Omental fat pad (tissue), 4 donors: ENCODE results near the gene SEPTIN1. TPM values are rescaled to one million over a fixed set of nuclear protein-coding genes. Genes with fewer than 3 reads are reported as not detected.
"Not testable (repeated sequence)": the region's sequence is repeated elsewhere in the genome, so short reads cannot be mapped to it uniquely, and the experiment has no call there.

Source experiments
- ATAC-seq: fragments of 150-250 bp; one replicate; pipeline ENCODE4 v1.9.1; 2016; ENCODE audit warnings: mild to moderate bottlenecking, moderate library complexity; ENCODE audit not compliant: low FRiP score
- DNase-seq: peaks from one replicate; pipeline ENCODE4 v3.0.0-alpha.2; 2019; ENCODE audit warnings: low spot score
- total RNA-seq, 4 donors: library from RNA; depleted of rRNA; stranded (reverse); fragments of >200 nt; gene quantifications; one replicate each; pipeline ENCODE4 v1.1.0, GENCODE V29; 2016
- TF ChIP-seq, protein P1 (sequence below), 3 donors: fragments of 450-650 bp; IDR thresholded peaks; one replicate each; pipeline ENCODE4 v1.5.1; 2016 to 2017; ENCODE audit warnings: antibody characterized with exemption in 3 of 3, mild to moderate bottlenecking in 3 of 3, moderate library complexity in 2 of 3

SEPTIN1 gene
- total RNA-seq, 4 donors from 2014 or later = 0.93 to 2.6 (median 2.4) TPM

DNA sequence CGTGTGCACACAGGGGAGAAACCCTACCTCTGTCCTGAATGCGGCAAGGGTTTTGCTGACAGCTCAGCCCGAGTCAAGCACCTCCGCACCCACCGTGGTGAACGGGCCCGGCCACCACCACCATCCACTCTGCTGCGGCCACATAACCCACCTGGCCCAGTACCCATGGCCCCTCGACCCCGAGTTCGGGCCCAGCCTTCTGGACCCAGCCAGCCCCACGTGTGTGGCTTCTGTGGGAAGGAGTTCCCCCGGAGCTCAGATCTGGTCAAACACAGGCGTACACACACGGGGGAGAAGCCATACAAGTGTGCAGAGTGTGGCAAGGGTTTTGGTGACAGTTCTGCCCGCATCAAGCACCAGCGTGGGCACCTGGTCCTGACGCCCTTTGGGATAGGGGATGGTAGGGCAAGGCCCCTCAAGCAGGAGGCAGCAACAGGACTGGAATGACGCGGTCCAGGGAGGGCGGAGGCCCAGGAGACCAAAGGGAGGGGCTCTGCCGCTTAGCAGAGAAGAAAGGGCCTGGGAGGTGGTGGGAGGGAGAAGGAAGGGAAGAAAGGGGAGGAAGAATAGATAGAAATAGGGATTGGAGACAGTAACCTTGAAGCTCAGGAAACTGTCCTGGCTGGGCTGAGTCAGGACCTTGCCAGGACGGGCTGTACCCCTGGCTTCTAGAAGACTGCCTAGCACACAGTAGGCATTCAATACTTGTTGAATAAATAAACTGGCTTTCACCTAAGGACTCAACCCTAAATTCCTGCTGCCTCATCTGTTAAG is 16.5 kb upstream of the SEPTIN1 start:
- ATAC-seq = no peak
- no peak for DNase-seq
- TF ChIP-seq, protein P1, sequence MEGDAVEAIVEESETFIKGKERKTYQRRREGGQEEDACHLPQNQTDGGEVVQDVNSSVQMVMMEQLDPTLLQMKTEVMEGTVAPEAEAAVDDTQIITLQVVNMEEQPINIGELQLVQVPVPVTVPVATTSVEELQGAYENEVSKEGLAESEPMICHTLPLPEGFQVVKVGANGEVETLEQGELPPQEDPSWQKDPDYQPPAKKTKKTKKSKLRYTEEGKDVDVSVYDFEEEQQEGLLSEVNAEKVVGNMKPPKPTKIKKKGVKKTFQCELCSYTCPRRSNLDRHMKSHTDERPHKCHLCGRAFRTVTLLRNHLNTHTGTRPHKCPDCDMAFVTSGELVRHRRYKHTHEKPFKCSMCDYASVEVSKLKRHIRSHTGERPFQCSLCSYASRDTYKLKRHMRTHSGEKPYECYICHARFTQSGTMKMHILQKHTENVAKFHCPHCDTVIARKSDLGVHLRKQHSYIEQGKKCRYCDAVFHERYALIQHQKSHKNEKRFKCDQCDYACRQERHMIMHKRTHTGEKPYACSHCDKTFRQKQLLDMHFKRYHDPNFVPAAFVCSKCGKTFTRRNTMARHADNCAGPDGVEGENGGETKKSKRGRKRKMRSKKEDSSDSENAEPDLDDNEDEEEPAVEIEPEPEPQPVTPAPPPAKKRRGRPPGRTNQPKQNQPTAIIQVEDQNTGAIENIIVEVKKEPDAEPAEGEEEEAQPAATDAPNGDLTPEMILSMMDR (IDR thresholded peaks at IDR 0.05) = no peak

GRCh38 chr16:30397776-30398660 is 15.7 kb upstream of the SEPTIN1 start:
- DNase-seq = no peak
- no peak for ATAC-seq
- TF ChIP-seq, protein P1 (IDR thresholded peaks at IDR 0.05) = no peak

DNA sequence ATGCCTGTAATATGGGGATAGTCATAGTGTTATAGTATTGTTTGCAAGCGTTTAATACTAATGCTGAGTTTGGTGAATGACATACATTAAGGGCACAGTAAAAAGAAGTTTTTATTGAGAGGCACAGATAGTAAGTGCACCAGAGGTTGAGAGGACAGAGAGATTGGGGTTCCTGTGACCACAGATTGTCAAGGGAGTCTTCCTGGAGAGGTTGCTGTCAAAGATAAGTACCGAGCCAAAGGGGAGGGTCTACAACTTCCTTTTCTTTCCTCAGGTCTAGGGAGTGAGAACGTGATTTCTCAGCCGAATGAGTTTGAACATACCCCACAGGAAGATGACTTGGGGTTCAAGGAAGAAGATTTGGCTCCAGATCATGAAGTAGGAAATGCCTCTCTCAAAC is 14.7 kb upstream of the SEPTIN1 start:
- TF ChIP-seq, protein P1 (IDR thresholded peaks at IDR 0.05) = no peak
- ATAC-seq = no peak
- DNase-seq = no peak

- not testable (repeated sequence) for DNase-seq, ATAC-seq
Measured at GRCh38 chr16:30396627-30397026, 14.3 kb upstream of the SEPTIN1 start.

DNA sequence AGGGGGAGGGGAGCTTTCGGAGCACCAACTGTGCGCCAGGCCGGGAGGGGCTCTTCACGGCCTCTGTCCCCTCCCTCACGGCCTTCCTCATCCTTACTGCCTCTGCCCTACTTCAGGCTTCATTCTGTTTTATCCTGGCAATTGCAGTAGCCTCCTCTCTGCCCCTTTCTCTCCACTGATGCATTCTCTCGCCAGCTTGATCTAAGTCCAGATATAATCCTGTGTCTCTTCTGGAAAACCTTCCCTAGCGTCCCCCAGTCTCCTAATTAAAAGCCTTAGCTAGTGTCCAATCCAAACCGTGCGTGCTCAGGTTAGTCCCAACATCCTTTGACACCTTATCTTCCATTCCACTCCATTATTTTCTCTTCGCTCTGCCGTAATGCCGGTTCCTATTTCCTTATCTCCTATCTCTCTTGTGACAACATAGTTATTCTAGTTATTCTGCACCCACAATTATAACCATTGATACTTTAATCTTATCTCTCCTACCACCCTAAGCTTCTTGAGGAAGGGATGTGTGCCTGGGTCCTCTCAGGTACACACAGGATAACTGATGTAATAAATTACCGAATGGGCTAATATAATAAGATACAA is 13.7 kb upstream of the SEPTIN1 start:
- ATAC-seq = no peak
- DNase-seq = no peak

DNA sequence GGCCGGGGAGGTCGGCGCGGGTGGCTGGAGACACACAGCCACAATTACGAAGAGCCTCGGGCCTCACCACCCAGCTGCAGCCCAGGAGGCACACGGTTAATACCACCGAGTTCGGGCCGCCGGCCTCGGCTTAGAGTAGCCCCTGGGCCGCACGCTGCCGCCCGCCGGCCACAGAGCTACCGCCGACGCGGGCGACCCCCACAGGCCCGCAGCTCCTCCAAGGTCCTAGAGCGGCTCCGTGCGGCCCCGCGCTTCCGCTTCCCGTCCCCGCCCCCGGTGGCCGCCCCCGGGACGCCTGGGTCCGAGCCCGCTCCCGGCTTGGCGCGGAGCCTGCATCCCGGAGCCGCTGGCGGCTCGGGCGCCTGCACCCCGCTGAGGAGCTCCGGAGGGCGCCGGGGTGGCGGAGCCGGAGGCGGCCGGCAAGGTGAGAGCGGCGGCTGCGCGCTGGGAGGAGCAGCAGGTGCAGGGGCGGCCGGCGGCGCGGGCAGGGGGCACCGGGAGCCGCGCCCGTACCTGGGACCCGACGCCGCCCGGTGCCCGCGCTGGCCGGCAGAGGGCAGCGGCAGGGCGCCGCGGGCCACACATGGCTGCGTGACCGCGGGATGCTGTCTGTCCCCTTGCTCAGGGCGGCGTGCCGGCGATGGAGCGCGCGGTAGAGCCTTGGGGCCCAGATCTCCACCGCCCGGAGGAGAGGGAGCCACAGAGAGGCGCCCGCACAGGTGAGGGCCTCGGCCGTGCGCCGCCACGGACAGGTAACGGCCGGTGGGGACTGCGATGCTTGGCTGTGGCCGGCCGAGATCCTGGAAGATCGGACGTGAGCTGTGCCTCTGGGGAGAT is 13.0 kb upstream of the SEPTIN1 start, which contains the start of gene ZNF48:
ZNF48 (plus strand) TSS at position 266 of the 837 bp plus-strand sequence; CDS start at position 641, 375 bp downstream.
- TF ChIP-seq, protein P1 (IDR thresholded peaks at IDR 0.05) = no peak
- ATAC-seq = peak; percentile 97
- DNase-seq = no peak

More for the DNA sequence above, 13.7 kb upstream of the SEPTIN1 start:
- TF ChIP-seq, protein P1 (IDR thresholded peaks at IDR 0.05) = no peak
